Activated CD4-positive, alpha-beta T cell treated with anti-CD3 and anti-CD28 coated beads for 36 hours (primary cell): ENCODE measurements around the gene NIPBL. TPM values are rescaled to one million over a fixed set of nuclear protein-coding genes. Genes with fewer than 3 reads are reported as not detected.

Source experiments
- ATAC-seq: fragments of 200-7000 bp; cut with Tn5 transposase; one replicate; pipeline ENCODE4 v1.10.0; 2021; ENCODE audit warnings: mild to moderate bottlenecking, moderate library complexity
- CTCF ChIA-PET: fragments of 350-600 bp; sonication (Branson Sonifier 250); formaldehyde crosslinking; loops from one replicate; lab custom pipeline; 2021; ENCODE audit warnings: antibody characterized with exemption; lab: Charles Lee
- POLR2A ChIA-PET: fragments of 350-600 bp; sonication (Branson Sonifier 250); formaldehyde crosslinking; loops from one replicate; lab custom pipeline; 2021; ENCODE audit warnings: antibody characterized with exemption, inconsistent platforms; lab: Charles Lee
- DNase-seq: peaks from one replicate; pipeline ENCODE4 v3.0.0-alpha.2; 2020
- H3K27ac Mint-ChIP-seq: one replicate; pipeline ENCODE4 v1.8.0; 2021; ENCODE audit warnings: mixed read lengths
- H3K27me3 Mint-ChIP-seq: one replicate; pipeline ENCODE4 v1.8.0; 2021; ENCODE audit warnings: mixed read lengths
- H3K36me3 Mint-ChIP-seq: one replicate; pipeline ENCODE4 v1.8.0; 2021; ENCODE audit warnings: low read depth, mixed read lengths
- H3K4me1 Mint-ChIP-seq: one replicate; pipeline ENCODE4 v1.8.0; 2021; ENCODE audit warnings: mixed read lengths
- H3K4me3 Mint-ChIP-seq: one replicate; pipeline ENCODE4 v1.8.0; 2021; ENCODE audit warnings: mild to moderate bottlenecking, moderate library complexity, mixed read lengths
- H3K9me3 Mint-ChIP-seq: one replicate; pipeline ENCODE4 v1.8.0; 2021; ENCODE audit warnings: low read depth, mixed read lengths
- intact Hi-C, 2 experiments: fragments of 100-400 bp; cut with DNase I in 1 of 2; cut with micrococcal nuclease in 1 of 2; formaldehyde crosslinking; loops; one replicate each; pipeline versions ENCODE4 v1.14.2 to v1.15.1; 2022 to 2024; cut with DNase I, micrococcal nuclease
- total RNA-seq, 2 experiments: library from RNA; stranded (reverse); gene quantifications; one replicate each; pipeline ENCODE4 v1.2.3, GENCODE V29; 2021

The NIPBL gene
- total RNA-seq, 2 experiments from 2014 or later: 42.7 to 50.9 TPM

GRCh38 chr5:36948650-36949049 lies 72.1 kb downstream of the NIPBL start:
- no peak for ATAC-seq
- no peak overlapping the region for H3K27ac Mint-ChIP-seq
- ChIA-PET CTCF (interaction anchor here (2.2 kb wide), 1 partner anchor 219 kb away, joined by 8 read pairs; no protein-coding TSS in a partner anchor), POLR2A (no interaction called here)
- peaks cover 56% of the 10 kb centered on the region for H3K4me1 Mint-ChIP-seq
- no peaks in the 10 kb centered on the region for H3K27me3 Mint-ChIP-seq
- DNase-seq: no peak
- H3K4me3 Mint-ChIP-seq: no peak overlapping the region
- intact Hi-C loops: no loop called here
- H3K36me3 Mint-ChIP-seq: no peaks in the 10 kb centered on the region
- no peaks in the 10 kb centered on the region for H3K9me3 Mint-ChIP-seq

- intact Hi-C loops: no loop called here
- CTCF ChIA-PET: no interaction called here
- ATAC-seq: no peak
- Mint-ChIP-seq H3K4me3 (no peak overlapping the region), H3K4me1 (peaks cover 47% of the 10 kb centered on the region), H3K9me3 (no peaks in the 10 kb centered on the region), H3K27ac (no peak overlapping the region), H3K36me3 (no peaks in the 10 kb centered on the region), H3K27me3 (no peaks in the 10 kb centered on the region)
- POLR2A ChIA-PET: no interaction called here
- DNase-seq: no peak
These were observed 73.0 kb downstream of the NIPBL start for GRCh38 chr5:36949593-36949992.

- DNase-seq (no peak), ATAC-seq (no peak)
- intact Hi-C loops: no loop called here
- Mint-ChIP-seq H3K4me1 (peaks cover 42% of the 10 kb centered on the region), H3K27me3 (no peaks in the 10 kb centered on the region), H3K36me3 (no peaks in the 10 kb centered on the region), H3K27ac (no peak overlapping the region), H3K4me3 (no peak overlapping the region), H3K9me3 (no peaks in the 10 kb centered on the region)
- ChIA-PET CTCF (interaction anchor here (1.5 kb wide), 1 partner anchor 55 kb away, joined by 3 read pairs; no protein-coding TSS in a partner anchor), POLR2A (no interaction called here)
These were observed 74.3 kb downstream of the NIPBL start for GRCh38 chr5:36950586-36951457.

- Mint-ChIP-seq H3K9me3 (no peaks in the 10 kb centered on the region), H3K4me1 (peaks cover 29% of the 10 kb centered on the region), H3K27ac (no peak overlapping the region), H3K27me3 (no peaks in the 10 kb centered on the region), H3K36me3 (peaks cover 14% of the 10 kb centered on the region), H3K4me3 (no peak overlapping the region)
- intact Hi-C loops: no loop called here
- ChIA-PET POLR2A (no interaction called here), CTCF (interaction anchor here (0.6 to 2.8 kb wide), 3 partner anchors 8 to 120 kb away, joined by 3 to 14 read pairs (median 4); no protein-coding TSS in a partner anchor)
- ATAC-seq: no peak
- no peak for DNase-seq
These were observed 76.5 kb downstream of the NIPBL start for GRCh38 chr5:36953043-36953442.

- intact Hi-C loops: no loop called here
- peaks cover under 1% of the 10 kb centered on the region for H3K4me1 Mint-ChIP-seq
- H3K36me3 Mint-ChIP-seq: peaks cover 24% of the 10 kb centered on the region
These were observed 81.5 kb downstream of the NIPBL start for GRCh38 chr5:36957953-36958537.

GRCh38 chr5:36958612-36959011 lies 82.0 kb downstream of the NIPBL start:
- Mint-ChIP-seq H3K36me3 (peaks cover 24% of the 10 kb centered on the region), H3K4me3 (no peak overlapping the region), H3K27ac (no peak overlapping the region), H3K9me3 (no peaks in the 10 kb centered on the region), H3K4me1 (no peaks in the 10 kb centered on the region), H3K27me3 (no peaks in the 10 kb centered on the region)
- intact Hi-C loops: no loop called here
- DNase-seq (no peak), ATAC-seq (no peak)
- CTCF ChIA-PET: no interaction called here
- POLR2A ChIA-PET: no interaction called here

More at GRCh38 chr5:36957953-36958537, 81.5 kb downstream of the NIPBL start:
- ChIA-PET POLR2A (no interaction called here), CTCF (no interaction called here)
- ATAC-seq: no peak
- Mint-ChIP-seq H3K27ac (no peak overlapping the region), H3K27me3 (no peaks in the 10 kb centered on the region), H3K4me3 (no peak overlapping the region), H3K9me3 (no peaks in the 10 kb centered on the region)
- no peak for DNase-seq

GRCh38 chr5:36965179-36965578 lies 88.6 kb downstream of the NIPBL start:
- no peaks in the 10 kb centered on the region for H3K4me1 Mint-ChIP-seq
- no peak for DNase-seq
- ChIA-PET POLR2A (no interaction called here), CTCF (no interaction called here)
- no peaks in the 10 kb centered on the region for H3K27me3 Mint-ChIP-seq
- no peak overlapping the region for H3K27ac Mint-ChIP-seq
- H3K36me3 Mint-ChIP-seq: peaks cover 32% of the 10 kb centered on the region
- H3K4me3 Mint-ChIP-seq: no peak overlapping the region
- intact Hi-C loops: no loop called here
- ATAC-seq: no peak
- H3K9me3 Mint-ChIP-seq: no peaks in the 10 kb centered on the region

- Mint-ChIP-seq H3K36me3 (peaks cover 33% of the 10 kb centered on the region), H3K27ac (no peak overlapping the region), H3K27me3 (no peaks in the 10 kb centered on the region), H3K9me3 (no peaks in the 10 kb centered on the region), H3K4me3 (no peak overlapping the region), H3K4me1 (no peaks in the 10 kb centered on the region)
- no peak for DNase-seq
- ATAC-seq: no peak
- ChIA-PET POLR2A (no interaction called here), CTCF (interaction anchor here (0.6 to 1.4 kb wide), 3 partner anchors 16 to 240 kb away, joined by 3 to 4 read pairs (median 3); no protein-coding TSS in a partner anchor)
- intact Hi-C loops: no loop called here
These were observed 93.3 kb downstream of the NIPBL start for GRCh38 chr5:36969700-36970395.

GRCh38 chr5:36978196-36978595 lies 101.6 kb downstream of the NIPBL start:
- DNase-seq (no peak), ATAC-seq (no peak)
- Mint-ChIP-seq H3K36me3 (peaks cover 49% of the 10 kb centered on the region), H3K27ac (no peak overlapping the region), H3K9me3 (peaks cover 12% of the 10 kb centered on the region), H3K4me1 (peaks cover 29% of the 10 kb centered on the region), H3K27me3 (no peaks in the 10 kb centered on the region), H3K4me3 (no peak overlapping the region)
- intact Hi-C loops: no loop called here
- ChIA-PET CTCF (no interaction called here), POLR2A (no interaction called here)

GRCh38 chr5:36982146-36982545 lies 105.6 kb downstream of the NIPBL start:
- Mint-ChIP-seq H3K4me1 (peaks cover 44% of the 10 kb centered on the region), H3K4me3 (no peak overlapping the region), H3K36me3 (peaks cover 47% of the 10 kb centered on the region), H3K9me3 (peaks cover 12% of the 10 kb centered on the region), H3K27me3 (no peaks in the 10 kb centered on the region), H3K27ac (no peak overlapping the region)
- ChIA-PET CTCF (no interaction called here), POLR2A (interaction anchor here (0.5 kb wide), 1 partner anchor 717 kb away, joined by 3 read pairs; no protein-coding TSS in a partner anchor)
- no peak for ATAC-seq
- intact Hi-C loops: no loop called here
- DNase-seq: no peak

- DNase-seq (no peak), ATAC-seq (no peak)
- POLR2A ChIA-PET: no interaction called here
- H3K4me1 Mint-ChIP-seq: peaks cover 37% of the 10 kb centered on the region
- intact Hi-C loops: no loop called here
- no peak overlapping the region for H3K4me3 Mint-ChIP-seq
- H3K36me3 Mint-ChIP-seq: peaks cover 23% of the 10 kb centered on the region
- H3K27me3 Mint-ChIP-seq: no peaks in the 10 kb centered on the region
- H3K27ac Mint-ChIP-seq: no peak overlapping the region
- CTCF ChIA-PET: interaction anchor here (1.5 kb wide), 1 partner anchor 18 kb away, joined by 6 read pairs; no protein-coding TSS in a partner anchor
- no peaks in the 10 kb centered on the region for H3K9me3 Mint-ChIP-seq
These were observed 108.8 kb downstream of the NIPBL start for GRCh38 chr5:36985387-36985786.
